ENCODE measurements around the gene CDK6.

Gene CDK6

DNA sequence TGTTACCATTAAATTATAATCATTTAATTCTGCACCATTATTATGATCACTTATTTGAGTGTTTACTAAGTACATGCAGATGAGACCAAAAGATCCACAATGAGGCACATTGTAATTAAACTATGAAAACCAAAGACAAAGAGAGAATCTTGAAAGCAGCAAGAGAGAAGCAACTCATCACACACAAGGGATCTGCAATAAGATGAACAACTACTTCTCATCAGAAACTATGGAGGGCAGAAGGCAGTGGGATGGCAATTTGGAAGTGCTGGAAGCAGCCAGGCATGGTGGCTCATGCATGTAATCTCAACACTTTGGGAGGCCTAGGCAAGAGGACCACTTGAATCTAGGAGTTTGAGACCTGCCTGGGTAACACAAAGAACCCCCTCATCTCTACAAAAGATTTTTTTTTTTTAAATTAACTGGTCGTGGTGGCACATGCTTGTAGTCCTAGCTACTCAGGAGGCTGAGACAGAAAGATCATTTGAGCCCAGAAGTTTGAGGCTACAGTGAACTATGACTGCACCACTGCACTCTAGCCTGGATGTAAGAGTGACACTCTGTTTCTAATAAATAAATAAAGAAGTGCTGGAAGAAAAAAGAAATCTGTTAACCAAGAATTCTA lies 47.7 kb downstream of the CDK6 start:
- no peak for DNase-seq

DNA sequence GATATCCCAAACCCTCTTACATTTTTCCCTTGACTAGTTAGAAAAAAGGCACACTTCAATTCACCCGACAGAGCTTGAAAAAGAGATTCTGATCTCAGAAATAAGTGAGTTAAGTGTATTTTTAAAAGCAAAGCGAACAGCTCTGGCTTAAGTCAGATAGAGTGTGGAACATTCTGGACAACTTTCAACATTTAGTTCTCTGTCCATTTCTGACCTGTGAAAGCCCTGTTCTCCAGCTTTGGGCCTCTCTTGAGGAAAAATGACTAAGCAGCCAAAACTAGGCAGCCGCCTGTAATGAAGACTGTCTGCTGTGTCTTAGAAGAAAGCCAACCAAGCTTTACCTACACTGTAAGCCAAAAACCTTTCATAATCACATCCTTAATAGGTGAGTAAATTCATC lies 50.5 kb downstream of the CDK6 start:
- DNase-seq, result no peak

GRCh38 chr7:92784935-92785334 lies 51.4 kb downstream of the CDK6 start:
- DNase-seq, result no peak

DNA sequence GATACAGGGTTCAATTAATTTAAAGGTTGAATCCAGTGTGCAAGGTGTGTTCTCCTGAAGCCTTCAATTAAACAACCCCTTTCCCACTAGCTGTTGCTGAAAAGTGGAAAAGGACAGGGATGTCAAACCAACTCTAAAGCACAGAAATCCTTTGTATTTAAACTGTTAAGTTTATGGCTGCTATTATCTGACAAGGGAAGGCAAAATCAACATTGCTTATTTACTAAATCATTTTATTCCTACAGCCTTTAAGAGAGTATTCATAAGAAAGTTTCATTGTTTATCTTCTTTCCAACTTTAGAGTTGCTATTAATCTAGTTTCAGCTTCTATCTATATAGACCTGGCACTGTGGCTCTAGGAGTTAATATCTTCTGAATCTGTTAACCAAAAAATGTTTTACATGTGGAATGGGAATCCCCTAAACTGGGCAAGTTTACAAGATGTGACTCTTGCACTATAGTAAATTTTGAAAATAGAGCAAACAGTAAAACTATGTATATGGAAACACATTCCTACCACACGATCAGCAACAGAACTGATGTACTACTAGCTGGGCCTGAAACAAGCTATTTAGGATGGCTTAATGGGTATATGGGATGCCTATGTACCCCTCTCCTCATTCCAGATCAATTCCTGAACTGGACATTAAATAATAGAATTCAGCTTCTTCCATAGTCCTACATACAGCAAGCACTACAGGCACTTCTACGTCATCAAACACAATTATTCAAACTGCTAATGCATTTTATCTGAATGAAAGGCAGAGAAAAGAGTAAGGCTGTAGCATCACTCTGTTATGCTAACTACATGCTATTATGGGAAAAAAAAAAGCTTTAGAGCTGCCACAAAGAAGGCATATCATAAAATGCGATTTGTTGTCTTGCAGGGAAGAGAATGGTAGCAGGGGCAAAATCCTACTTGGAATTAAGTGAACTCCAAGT lies 52.8 kb downstream of the CDK6 start:
- no peak for DNase-seq

- no peak for DNase-seq
Observed at GRCh38 chr7:92782855-92783254, 53.5 kb downstream of the CDK6 start.

DNA sequence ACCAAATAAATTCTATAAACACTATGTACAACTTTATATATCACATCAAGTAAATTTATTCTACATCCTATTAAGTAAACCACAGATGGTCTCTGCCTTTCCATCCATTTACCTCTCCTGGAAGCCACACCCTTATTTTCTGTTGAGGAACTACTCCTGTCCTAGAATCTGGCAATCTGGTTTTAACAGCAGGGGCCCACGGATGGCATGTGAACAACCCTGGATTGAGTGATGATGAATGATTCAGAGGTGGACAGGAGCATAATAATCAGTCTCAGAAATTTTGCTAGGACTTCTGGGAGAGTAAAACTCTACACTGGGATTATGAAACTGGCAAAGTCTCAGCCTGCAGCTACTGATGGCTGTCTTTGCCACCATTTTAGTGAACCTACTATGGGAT lies 54.1 kb downstream of the CDK6 start:
- DNase-seq, result no peak

DNA sequence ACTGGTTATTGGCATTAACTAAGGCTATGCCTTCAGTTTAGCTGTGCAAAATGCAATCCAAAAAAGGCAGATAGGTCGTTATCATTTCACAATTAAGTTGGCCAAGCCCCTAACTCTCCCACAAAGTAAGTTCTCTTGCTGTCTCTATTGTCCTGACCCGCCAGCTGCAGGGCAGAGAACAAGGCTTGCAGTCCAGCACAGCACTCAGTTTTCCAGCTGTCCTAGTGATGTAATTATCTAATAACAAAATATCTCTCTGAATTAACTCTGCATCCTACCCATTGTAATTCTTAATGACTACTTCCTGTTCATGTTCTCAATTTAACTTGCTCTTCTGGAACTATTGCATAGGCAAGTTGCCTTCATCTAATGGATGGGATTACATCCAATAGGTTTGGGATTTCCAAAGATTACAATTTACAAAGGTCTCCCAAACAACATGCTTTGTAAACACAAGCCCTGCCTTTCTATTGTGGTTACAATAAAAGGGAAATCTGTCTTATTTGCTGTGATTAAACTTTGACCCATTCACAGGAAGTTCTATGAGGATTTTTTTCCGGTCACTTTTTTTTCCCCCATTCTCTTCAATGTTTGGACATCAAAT lies 55.2 kb downstream of the CDK6 start:
- DNase-seq, result no peak

- no peak for DNase-seq
Observed at GRCh38 chr7:92778972-92779371, 57.4 kb downstream of the CDK6 start.

- DNase-seq, result no peak
Observed at GRCh38 chr7:92777993-92778392, 58.4 kb downstream of the CDK6 start.

- DNase-seq, result no peak
Observed at GRCh38 chr7:92773808-92774207, 62.6 kb downstream of the CDK6 start.

DNA sequence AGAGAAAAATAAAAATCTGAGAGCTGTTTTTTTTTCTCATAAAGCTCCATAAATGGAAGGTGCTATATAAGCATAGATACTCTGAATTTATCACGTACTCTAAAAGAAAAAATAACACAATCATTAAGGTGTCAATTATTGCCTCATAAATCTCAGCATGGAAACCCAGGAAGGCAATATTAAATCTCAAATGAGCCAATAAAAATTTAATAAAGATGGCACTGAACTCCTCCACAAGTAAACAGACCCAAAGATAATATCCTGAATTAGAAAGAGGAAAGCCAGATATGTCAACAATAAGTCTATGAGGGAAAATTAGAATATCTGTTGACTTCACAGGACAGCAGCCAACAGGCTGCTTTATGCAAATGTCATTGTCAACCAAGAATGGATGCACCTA lies 66.5 kb downstream of the CDK6 start:
- no peak for DNase-seq

DNA sequence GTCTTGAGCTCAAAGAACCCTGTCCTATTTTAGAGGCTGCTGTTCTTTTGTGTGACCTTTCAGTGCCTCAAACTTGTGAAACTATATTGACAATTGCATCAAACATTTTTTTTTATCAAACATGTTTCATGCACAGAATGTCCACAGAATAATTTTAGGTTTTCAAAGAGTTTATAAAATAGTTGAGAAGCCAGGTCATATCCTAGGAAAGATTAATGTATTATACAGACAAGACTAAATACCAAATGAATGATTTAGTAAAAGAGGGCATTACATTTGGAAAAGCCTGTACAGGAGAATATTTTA lies 67.0 kb downstream of the CDK6 start:
- no peak for DNase-seq

DNA sequence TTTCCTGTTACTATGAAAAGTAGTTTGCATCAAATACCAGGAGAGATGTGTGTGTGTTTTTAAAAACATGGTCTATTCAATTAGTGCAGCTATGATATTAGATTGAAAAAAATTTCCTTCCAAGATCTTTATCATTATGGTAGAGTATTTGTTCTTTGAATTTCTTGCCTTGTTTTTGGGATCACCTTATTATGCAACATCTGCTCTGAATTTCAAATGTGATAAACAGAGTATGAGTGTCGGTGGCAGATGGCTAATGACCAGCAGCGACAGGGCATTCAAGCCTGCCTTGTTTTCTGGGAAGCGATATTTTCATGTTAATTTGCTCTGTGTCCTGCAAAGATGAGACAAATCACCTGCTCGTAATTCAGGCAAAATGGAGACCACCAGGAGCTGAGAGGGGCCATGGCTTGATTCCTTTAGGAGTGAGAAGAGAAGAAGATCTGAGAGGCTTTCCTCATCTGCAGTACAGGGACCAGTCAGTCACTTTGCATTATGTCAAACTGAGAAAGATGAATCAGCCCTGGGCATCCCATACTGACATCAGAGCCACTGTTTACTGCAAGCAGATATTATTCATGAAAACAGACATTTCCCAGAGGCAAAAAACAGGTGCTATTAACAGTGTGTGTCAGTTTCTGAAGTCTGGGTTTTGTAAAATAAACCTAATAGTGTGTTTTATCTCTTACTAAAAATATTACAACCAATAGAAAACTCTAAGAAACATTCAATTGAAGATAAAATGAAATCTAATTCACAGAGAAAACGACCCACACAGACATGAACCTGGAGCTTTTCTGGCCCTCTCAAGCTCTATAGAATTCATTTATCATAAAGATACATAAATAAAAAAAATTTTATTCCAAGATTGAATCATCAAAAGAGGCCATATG lies 67.6 kb downstream of the CDK6 start:
- no peak for DNase-seq

DNA sequence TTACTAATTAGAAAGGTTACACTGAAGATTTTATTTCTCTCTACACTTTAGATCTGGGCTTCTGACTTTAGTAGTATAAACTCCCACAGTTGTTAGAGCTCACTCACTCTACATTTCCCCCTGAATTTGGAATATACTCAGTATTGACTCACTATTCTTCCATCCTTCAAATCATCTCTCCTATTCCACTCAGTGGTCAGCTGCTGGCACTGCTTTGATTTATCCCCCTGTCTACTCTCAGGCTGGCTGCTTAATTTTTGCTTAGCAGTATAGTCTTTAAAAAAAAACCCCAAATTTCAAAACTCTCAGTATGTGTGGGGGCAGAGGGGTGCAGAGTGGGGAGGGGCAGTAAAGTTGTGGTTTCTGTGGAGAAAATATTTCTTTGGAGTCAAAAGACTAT lies 68.9 kb downstream of the CDK6 start:
- no peak for DNase-seq

DNA sequence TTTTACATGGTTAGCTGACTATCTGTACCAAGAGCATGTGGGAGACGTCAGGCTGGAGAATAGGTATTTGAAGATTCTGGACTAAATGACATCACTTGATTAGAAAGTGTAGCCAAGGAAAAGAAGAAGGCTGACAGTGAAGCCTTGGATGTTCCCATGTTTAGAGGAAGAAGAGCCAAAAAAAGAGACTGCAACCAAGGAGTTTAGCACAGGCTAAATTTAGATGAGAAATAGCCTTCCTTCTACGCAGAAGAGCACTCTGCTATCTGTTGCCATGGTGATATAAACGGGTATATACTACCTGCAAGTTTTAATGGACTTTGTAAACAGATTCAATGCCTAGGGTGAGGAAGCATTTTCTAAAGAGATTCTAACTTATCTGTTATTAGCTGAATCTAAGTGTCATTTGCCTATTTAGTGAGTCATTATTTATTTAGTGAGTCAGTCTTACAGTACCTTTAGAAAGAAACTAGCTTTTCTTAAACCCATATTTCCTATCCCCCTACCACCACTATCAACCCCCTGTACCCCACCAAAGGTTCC lies 69.8 kb downstream of the CDK6 start:
- no peak for DNase-seq

DNA sequence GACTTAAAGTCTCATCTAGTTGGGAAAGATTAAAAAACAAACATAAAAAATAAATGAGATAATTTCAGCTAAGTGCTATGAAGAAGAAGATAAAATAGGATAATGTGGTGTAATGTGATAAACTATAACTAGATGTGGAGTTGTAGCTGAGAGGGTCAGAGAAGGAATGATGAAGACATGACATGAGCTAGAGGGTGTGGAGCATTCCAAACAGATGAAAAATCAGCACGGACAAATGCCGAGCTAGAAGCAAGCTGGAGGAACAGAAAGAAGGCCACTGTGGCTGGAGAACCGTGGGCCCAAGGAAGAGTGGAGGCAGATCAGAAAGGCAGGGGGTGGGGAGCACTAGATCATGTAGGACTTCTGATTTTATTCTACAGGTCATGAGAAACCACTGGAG lies 70.6 kb downstream of the CDK6 start:
- no peak for DNase-seq

DNA sequence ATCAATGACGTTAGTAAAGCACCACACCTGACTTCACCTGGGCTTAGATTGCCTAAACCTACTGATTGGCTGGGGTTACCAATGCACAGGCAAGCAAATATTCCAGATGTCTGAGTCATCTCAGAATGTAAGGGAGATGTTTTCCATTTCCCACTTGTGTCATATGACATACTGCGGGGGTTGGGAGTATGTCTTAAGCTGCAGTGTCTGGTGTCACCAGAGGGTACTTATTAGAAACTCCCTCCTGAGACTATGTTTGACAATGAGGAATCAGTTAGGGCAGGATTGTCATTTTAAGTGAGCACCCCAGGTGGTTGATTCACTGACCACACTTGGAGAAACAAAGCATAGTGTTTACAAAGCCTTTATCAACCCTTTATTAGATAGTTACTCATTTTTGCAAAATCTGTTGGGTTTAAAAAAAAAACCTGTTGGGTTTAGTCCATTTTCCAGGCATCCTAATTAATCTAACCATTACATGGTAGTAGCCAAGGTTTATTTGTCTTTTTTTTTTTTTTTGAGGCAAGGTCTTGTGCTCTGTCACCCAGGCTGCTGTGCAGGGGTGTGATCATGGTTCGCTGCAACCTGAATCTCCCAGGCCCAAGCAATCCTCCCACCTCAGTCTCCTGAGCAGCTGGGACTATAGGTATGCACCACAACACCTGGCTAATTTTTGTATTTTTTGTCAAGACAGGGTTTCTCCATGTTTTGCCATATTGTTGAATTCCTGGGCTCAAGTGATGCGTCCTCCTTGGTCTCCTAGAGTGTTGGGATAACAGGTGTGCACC lies 72.5 kb downstream of the CDK6 start:
- peak; percentile 10 for DNase-seq

DNA sequence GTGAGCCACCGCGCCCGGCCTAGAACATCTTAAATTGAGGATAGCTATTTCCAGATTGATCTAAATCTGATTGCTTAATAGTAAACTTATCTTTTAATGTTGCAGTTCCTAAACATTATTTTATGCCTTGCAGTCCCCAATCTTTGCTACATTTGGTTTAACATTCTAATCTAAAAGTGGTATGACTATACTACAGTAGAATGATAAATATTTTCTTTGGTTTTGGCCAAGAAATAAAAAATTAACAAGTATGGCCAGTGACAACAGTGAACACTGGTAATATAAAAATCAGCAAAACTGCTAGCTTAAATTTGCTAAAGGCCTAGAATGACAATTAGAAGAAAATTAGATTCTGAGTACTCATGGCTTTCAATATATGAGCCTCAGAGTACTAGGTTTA lies 73.5 kb downstream of the CDK6 start:
- no peak for DNase-seq

- no peak for DNase-seq
Observed at GRCh38 chr7:92761391-92762097, 74.8 kb downstream of the CDK6 start.

DNA sequence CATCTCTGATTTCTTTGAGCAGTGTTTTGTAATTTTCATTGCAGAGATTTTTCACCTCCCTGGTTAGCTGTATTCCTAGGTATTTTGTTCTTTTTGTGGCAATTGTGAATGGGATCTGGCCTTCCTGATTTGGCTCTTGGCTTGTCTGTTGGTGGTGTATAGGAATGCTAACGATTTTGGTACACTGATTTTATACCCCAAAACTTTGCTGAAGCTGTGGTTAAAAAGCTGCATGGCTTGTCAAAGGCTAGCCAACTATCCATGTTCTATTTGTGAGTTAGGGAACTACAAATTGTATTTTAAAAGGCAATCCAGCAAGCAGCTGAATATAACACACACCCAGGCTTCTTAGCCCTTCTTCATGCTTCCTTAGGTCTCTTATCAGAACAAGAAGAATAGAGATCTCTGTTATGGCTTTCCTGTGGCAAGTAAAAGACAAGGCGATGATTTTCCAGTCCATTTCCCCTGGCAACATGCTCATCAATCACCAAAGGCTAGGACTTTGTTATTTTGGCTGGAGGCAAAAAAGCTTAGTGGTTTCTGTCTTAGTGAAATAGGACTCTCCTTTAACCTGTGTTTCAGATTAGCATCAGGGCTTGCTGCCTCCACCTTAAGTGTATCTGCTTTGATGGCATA lies 77.5 kb downstream of the CDK6 start:
- DNase-seq, result no peak

Measured in 8988T (cell line).